MCF 10A (cell line): Measurements from ENCODE around the gene ALKBH3. TPM values are rescaled to one million over a fixed set of nuclear protein-coding genes. Genes with fewer than 3 reads are reported as not detected.

Experiments used
- BruUV-seq: library from RNA; stranded (reverse); fragments of 400-500 nt; replicated peaks from 2 replicates; lab custom pipeline; 2021; lab: Mats Ljungman, UMichigan
- CTCF ChIA-PET: fragments of 300-600 bp; sonication (Branson Sonifier 250); formaldehyde crosslinking; extraction: SDS; loops from one replicate; lab custom pipeline; 2021; ENCODE audit warnings: antibody characterized with exemption, inconsistent platforms; lab: Yijun Ruan, JAX
- POLR2A ChIA-PET: fragments of 300-600, 350-650 bp; sonication (Branson Sonifier 250); formaldehyde crosslinking; extraction: SDS; loops from one replicate; lab custom pipeline; 2020; ENCODE audit warnings: antibody characterized with exemption, inconsistent platforms; lab: Yijun Ruan, JAX
- DNase-seq: peaks from one replicate; pipeline ENCODE4 v3.0.0-alpha.2; 2018; ENCODE audit not compliant: unreplicated experiment
- H3K27ac Mint-ChIP-seq: one replicate; pipeline ENCODE4 v1.8.0; 2022; ENCODE audit warnings: mild to moderate bottlenecking, low read depth, mixed read lengths; ENCODE audit not compliant: unreplicated experiment
- H3K27me3 Mint-ChIP-seq: one replicate; pipeline ENCODE4 v1.8.0; 2022; ENCODE audit warnings: mixed read lengths; ENCODE audit not compliant: insufficient read depth, unreplicated experiment
- H3K36me3 Mint-ChIP-seq: one replicate; pipeline ENCODE4 v1.8.0; 2022; ENCODE audit warnings: mild to moderate bottlenecking, moderate library complexity, mixed read lengths; ENCODE audit not compliant: insufficient read depth, unreplicated experiment
- H3K4me1 Mint-ChIP-seq: one replicate; pipeline ENCODE4 v1.8.0; 2022; ENCODE audit warnings: mixed read lengths; ENCODE audit not compliant: insufficient read depth, unreplicated experiment
- H3K4me3 Mint-ChIP-seq: one replicate; pipeline ENCODE4 v1.8.0; 2022; ENCODE audit warnings: mild to moderate bottlenecking, moderate library complexity, mixed read lengths; ENCODE audit not compliant: unreplicated experiment
- H3K9me3 Mint-ChIP-seq: one replicate; pipeline ENCODE4 v1.8.0; 2022; ENCODE audit warnings: mixed read lengths; ENCODE audit not compliant: unreplicated experiment
- intact Hi-C: fragments of 100-400 bp; cut with micrococcal nuclease; formaldehyde crosslinking; loops from 2 replicates; pipeline ENCODE4 v1.14.1; 2022
- total RNA-seq: library from RNA; stranded (reverse); gene quantifications from 2 replicates; pipeline ENCODE4 v1.2.3, GENCODE V29; 2022
- TF ChIP-seq, protein P1 (sequence below): fragments of 200-600 bp; IDR thresholded peaks from one replicate; pipeline ENCODE4 v1.8.0; 2022; ENCODE audit warnings: antibody characterized with exemption, mild to moderate bottlenecking; ENCODE audit not compliant: unreplicated experiment

The ALKBH3 gene
- total RNA-seq, 1 experiment from 2014 or later = 76.2 TPM

DNA sequence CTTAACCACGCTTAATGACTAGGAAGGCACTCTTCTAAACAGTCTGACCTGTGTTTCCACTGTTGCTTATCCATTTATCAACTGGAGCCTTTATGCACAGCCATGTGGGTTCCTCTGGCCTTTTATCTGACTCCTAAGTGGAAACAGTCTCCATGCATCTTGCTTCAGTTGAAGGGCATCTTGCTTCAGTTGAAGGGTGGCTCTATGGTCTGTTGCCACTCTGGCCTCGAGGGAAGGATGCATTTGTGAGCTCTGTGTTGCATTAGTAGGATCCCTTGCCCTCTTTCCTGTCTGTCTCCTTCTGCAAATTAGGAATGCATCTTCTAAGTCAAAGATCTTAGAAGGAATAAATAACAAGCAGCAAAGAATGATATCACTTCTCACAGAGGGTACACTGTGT lies 36.0 kb downstream of the ALKBH3 start:
- intact Hi-C loops = no loop called here
- ChIA-PET POLR2A (no interaction called here), CTCF (interaction anchor here (0.7 to 5.4 kb wide), 2 partner anchors 26 to 623 kb away, joined by 3 to 27 read pairs; no protein-coding TSS in a partner anchor)
- Mint-ChIP-seq H3K4me3 (no peak overlapping the region), H3K27me3 (no peaks in the 10 kb centered on the region), H3K9me3 (no peaks in the 10 kb centered on the region), H3K27ac (no peak overlapping the region), H3K36me3 (peaks cover 36% of the 10 kb centered on the region), H3K4me1 (peaks cover 20% of the 10 kb centered on the region)
- TF ChIP-seq, protein P1, sequence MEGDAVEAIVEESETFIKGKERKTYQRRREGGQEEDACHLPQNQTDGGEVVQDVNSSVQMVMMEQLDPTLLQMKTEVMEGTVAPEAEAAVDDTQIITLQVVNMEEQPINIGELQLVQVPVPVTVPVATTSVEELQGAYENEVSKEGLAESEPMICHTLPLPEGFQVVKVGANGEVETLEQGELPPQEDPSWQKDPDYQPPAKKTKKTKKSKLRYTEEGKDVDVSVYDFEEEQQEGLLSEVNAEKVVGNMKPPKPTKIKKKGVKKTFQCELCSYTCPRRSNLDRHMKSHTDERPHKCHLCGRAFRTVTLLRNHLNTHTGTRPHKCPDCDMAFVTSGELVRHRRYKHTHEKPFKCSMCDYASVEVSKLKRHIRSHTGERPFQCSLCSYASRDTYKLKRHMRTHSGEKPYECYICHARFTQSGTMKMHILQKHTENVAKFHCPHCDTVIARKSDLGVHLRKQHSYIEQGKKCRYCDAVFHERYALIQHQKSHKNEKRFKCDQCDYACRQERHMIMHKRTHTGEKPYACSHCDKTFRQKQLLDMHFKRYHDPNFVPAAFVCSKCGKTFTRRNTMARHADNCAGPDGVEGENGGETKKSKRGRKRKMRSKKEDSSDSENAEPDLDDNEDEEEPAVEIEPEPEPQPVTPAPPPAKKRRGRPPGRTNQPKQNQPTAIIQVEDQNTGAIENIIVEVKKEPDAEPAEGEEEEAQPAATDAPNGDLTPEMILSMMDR = no peak
- no TSS peak for BruUV-seq
- no peak for DNase-seq

DNA sequence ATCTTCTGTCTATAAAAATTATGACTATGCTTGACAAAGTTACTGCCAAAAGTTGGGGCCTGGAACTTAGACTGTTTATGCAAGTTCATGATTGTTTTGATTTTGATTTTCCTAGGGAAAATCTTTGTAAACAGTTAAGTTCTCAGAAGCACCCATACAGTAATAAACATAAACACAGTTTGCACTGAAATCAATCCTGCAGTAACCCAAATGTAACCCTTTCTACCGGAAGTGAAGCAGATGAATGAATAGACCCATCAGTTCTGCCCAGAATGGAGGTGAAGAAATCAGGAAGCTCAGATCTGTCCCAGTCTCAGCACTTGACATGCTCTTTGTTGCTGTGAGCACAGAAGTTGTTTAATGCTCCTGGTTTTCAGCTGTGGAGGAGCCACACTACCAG lies 37.2 kb downstream of the ALKBH3 start:
- H3K4me1 Mint-ChIP-seq = peaks cover 23% of the 10 kb centered on the region
- no peaks in the 10 kb centered on the region for H3K27me3 Mint-ChIP-seq
- no peak overlapping the region for H3K27ac Mint-ChIP-seq
- ChIA-PET CTCF (interaction anchor here (0.6 to 5.4 kb wide), 6 partner anchors 13 to 537 kb away, joined by 3 to 27 read pairs (median 4); no protein-coding TSS in a partner anchor), POLR2A (interaction anchor here (0.9 to 1.3 kb wide), 3 partner anchors 14 to 148 kb away, joined by 3 to 4 read pairs (median 4); partner anchors contain the start of gene ACCS)
- H3K4me3 Mint-ChIP-seq = no peak overlapping the region
- TF ChIP-seq, protein P1 = no peak
- DNase-seq = no peak
- H3K36me3 Mint-ChIP-seq = peaks cover 36% of the 10 kb centered on the region
- H3K9me3 Mint-ChIP-seq = no peaks in the 10 kb centered on the region
- intact Hi-C loops = no loop called here
- no TSS peak for BruUV-seq

DNA sequence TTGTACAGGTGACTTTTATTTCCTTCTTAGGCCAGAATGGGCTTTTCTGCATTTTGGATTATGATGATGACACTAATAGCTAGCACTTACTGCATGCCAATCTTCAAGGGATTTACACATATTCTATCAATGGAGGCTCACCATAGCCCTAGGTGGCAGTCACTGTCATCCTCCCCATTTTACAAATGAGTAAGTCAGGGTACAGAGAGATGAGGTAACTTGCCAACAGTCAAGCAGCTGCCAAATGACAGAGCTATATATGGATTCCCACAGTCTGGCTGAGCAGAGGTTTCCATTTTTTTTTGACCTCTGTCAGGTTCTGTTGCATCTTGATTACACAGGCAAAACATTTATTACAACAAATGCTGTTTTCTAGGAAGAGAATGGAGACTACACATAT lies 38.0 kb downstream of the ALKBH3 start:
- Mint-ChIP-seq H3K4me3 (no peak overlapping the region), H3K36me3 (peaks cover 35% of the 10 kb centered on the region), H3K9me3 (no peaks in the 10 kb centered on the region), H3K4me1 (peaks cover 23% of the 10 kb centered on the region), H3K27ac (peak overlapping the region; percentile 95), H3K27me3 (no peaks in the 10 kb centered on the region)
- DNase-seq = no peak
- intact Hi-C loops = no loop called here
- no TSS peak for BruUV-seq
- ChIA-PET CTCF (interaction anchor here (0.9 to 5.4 kb wide), 7 partner anchors 10 to 119 kb away, joined by 3 to 27 read pairs (median 4); no protein-coding TSS in a partner anchor), POLR2A (interaction anchor here (0.9 to 2.0 kb wide), 4 partner anchors 13 to 148 kb away, joined by 3 to 7 read pairs (median 4); partner anchors contain the start of gene ACCS)
- TF ChIP-seq, protein P1 = no peak

DNA sequence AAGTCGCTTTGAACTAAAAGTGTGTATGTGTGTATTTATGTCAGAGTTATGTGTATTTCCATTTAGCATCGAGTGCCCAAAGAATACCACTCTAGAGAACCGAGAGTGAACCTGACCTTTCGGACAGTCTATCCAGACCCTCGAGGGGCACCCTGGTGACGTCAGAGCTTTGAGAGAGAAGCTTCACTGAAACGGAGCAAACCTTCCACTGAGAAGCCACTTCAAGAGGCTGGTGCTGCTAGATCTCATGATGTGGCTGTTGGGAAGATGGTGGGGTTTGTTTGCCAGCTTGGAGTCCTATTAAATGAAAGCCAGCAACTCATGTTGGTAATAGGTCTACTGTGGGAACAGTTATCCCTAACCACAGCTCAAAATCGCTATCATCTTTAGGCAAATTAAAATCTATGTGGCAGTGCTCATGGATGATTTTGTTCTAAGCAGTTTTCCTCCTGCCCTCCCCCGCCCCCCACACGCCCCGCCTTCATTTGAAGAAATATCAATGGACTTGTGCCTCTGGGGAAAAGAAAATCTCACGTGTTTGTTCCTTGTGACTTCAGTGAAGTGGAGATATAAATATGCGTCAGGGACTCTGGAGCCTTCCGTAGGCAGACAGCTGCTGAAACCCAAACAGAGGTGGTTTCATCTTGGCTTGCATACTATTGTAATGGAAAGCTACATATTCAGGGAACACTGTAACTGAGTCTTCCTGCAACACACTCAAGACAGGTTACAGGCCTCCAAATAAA lies 39.4 kb downstream of the ALKBH3 start:
- Mint-ChIP-seq H3K27me3 (no peaks in the 10 kb centered on the region), H3K4me1 (peaks cover 23% of the 10 kb centered on the region), H3K27ac (peak overlapping the region; percentile 95), H3K4me3 (peak overlapping the region; percentile 29), H3K9me3 (no peaks in the 10 kb centered on the region), H3K36me3 (peaks cover 21% of the 10 kb centered on the region)
- intact Hi-C loops = loop anchor here (1.0 kb wide), 1 partner anchor 24 kb away; no protein-coding TSS in a partner anchor
- ChIA-PET CTCF (interaction anchor here (0.5 to 5.4 kb wide), 8 partner anchors 11 to 146 kb away, joined by 3 to 27 read pairs (median 4); no protein-coding TSS in a partner anchor), POLR2A (interaction anchor here (0.8 to 2.3 kb wide), 10 partner anchors 9 to 37 kb away, joined by 3 to 7 read pairs (median 4); partner anchors contain the start of gene C11orf96)
- TSS peak; percentile 72 for BruUV-seq
- DNase-seq = no peak
- TF ChIP-seq, protein P1 = no peak
